ENCODE results near the gene HTRA3.

Gene HTRA3

GRCh38 chr4:8292478-8293107 is 23.0 kb downstream of the HTRA3 start:
- Histone ChIP-seq H3K36me3 (peaks cover 0 to 100% (median 81%) of the 10 kb centered on the region in 11 experiments; a peak in 17 of 22 replicates), H3K9ac (no peak overlapping the region), H3K4me3 (no peak overlapping the region), H4K20me1 (peaks cover 0 to 66% (median 0%) of the 10 kb centered on the region in 11 experiments; a peak in 5 of 22 replicates), H3K27me3 (0 out of 22 replicates have a peak, but pooled peaks cover 0 to 6% (median 0%) of the 10 kb centered on the region in 11 experiments), H3K4me2 (no peak overlapping the region), H3K9me3 (replicated peaks in 1 of 11) (no peaks in the 10 kb centered on the region; a peak in 1 of 22 replicates), H3K4me1 (peaks cover 22 to 55% (median 48%) of the 10 kb centered on the region in 10 experiments), H3K27ac (peak overlapping the region in 3 of 11 experiments; percentile 7 to 49 (median 7); a peak in 5 of 22 replicates)
- no peak for TF ChIP-seq Cebpa-rat (IDR thresholded peaks at IDR 0.05)

GRCh38 chr4:8293131-8293975 is 23.8 kb downstream of the HTRA3 start:
- H3K9me3 ChIP-seq (replicated peaks in 1 of 11) = no peaks in the 10 kb centered on the region; a peak in 1 of 22 replicates
- peaks cover 18 to 48% (median 40%) of the 10 kb centered on the region in 10 experiments for H3K4me1 ChIP-seq
- H4K20me1 ChIP-seq = peaks cover 0 to 64% (median 0%) of the 10 kb centered on the region in 11 experiments; a peak in 5 of 22 replicates
- H3K4me3 ChIP-seq = no peak overlapping the region
- H3K4me2 ChIP-seq = no peak overlapping the region
- peaks cover 0 to 100% (median 80%) of the 10 kb centered on the region in 11 experiments; a peak in 17 of 22 replicates for H3K36me3 ChIP-seq
- 0 out of 22 replicates have a peak, but pooled peaks cover 0 to 6% (median 0%) of the 10 kb centered on the region in 11 experiments for H3K27me3 ChIP-seq
- H3K27ac ChIP-seq = peak overlapping the region in 4 of 11 experiments; percentile 5 to 49 (median 7); a peak in 5 of 22 replicates
- no peak for TF ChIP-seq Cebpa-rat (IDR thresholded peaks at IDR 0.05)
- no peak overlapping the region for H3K9ac ChIP-seq

GRCh38 chr4:8294036-8294435 is 24.5 kb downstream of the HTRA3 start:
- Histone ChIP-seq H3K4me3 (no peak overlapping the region), H3K27me3 (0 out of 22 replicates have a peak, but pooled peaks cover 0 to 6% (median 0%) of the 10 kb centered on the region in 11 experiments), H3K9me3 (replicated peaks in 1 of 11) (no peaks in the 10 kb centered on the region; a peak in 1 of 22 replicates), H3K27ac (no peak overlapping the region), H3K4me1 (peaks cover 18 to 43% (median 33%) of the 10 kb centered on the region in 10 experiments), H3K36me3 (peaks cover 0 to 99% (median 78%) of the 10 kb centered on the region in 11 experiments; a peak in 17 of 22 replicates), H4K20me1 (peaks cover 0 to 62% (median 0%) of the 10 kb centered on the region in 11 experiments; a peak in 5 of 22 replicates), H3K4me2 (no peak overlapping the region), H3K9ac (no peak overlapping the region)
- TF ChIP-seq Cebpa-rat (IDR thresholded peaks at IDR 0.05) = no peak

GRCh38 chr4:8294775-8295174 is 25.2 kb downstream of the HTRA3 start:
- no peak overlapping the region for H3K27ac ChIP-seq
- TF ChIP-seq Cebpa-rat (IDR thresholded peaks at IDR 0.05) = no peak
- peaks cover 0 to 55% (median 0%) of the 10 kb centered on the region in 11 experiments; a peak in 5 of 22 replicates for H4K20me1 ChIP-seq
- peaks cover 0 to 98% (median 71%) of the 10 kb centered on the region in 11 experiments; a peak in 17 of 22 replicates for H3K36me3 ChIP-seq
- no peaks in the 10 kb centered on the region; a peak in 1 of 22 replicates for H3K9me3 ChIP-seq (replicated peaks in 1 of 11)
- no peak overlapping the region for H3K9ac ChIP-seq
- 0 out of 22 replicates have a peak, but pooled peaks cover 0 to 6% (median 0%) of the 10 kb centered on the region in 11 experiments for H3K27me3 ChIP-seq
- H3K4me2 ChIP-seq = peak overlapping the region in 5 of 11 experiments; percentile 65 to 77 (median 72); a peak in 7 of 22 replicates
- H3K4me1 ChIP-seq = peaks cover 18 to 36% (median 26%) of the 10 kb centered on the region in 10 experiments
- H3K4me3 ChIP-seq = no peak overlapping the region

- Histone ChIP-seq H3K27me3 (0 out of 22 replicates have a peak, but pooled peaks cover 0 to 5% (median 0%) of the 10 kb centered on the region in 11 experiments), H3K9ac (no peak overlapping the region)
These were observed 25.9 kb downstream of the HTRA3 start for GRCh38 chr4:8295471-8295870.

GRCh38 chr4:8296491-8296890 is 26.9 kb downstream of the HTRA3 start:
- Histone ChIP-seq H3K27ac (peak overlapping the region in 7 of 11 experiments; percentile 8 to 61 (median 35); a peak in 7 of 22 replicates), H3K9ac (peak overlapping the region in 1 of 11 experiments; percentile 4; a peak in 3 of 22 replicates), H4K20me1 (peaks cover 0 to 42% (median 0%) of the 10 kb centered on the region in 11 experiments; a peak in 3 of 22 replicates), H3K9me3 (replicated peaks in 1 of 11) (no peaks in the 10 kb centered on the region; a peak in 1 of 22 replicates), H3K4me1 (peaks cover 9 to 19% (median 10%) of the 10 kb centered on the region in 10 experiments; a peak in 17 of 20 replicates), H3K36me3 (peaks cover 0 to 97% (median 64%) of the 10 kb centered on the region in 11 experiments; a peak in 17 of 22 replicates), H3K4me3 (no peak overlapping the region), H3K27me3 (no peaks in the 10 kb centered on the region), H3K4me2 (no peak overlapping the region)
- no peak for TF ChIP-seq Cebpa-rat (IDR thresholded peaks at IDR 0.05)

More at GRCh38 chr4:8295471-8295870, 25.9 kb downstream of the HTRA3 start:
- Histone ChIP-seq H3K4me2 (peak overlapping the region in 8 of 11 experiments; percentile 10 to 77 (median 66); a peak in 13 of 22 replicates), H4K20me1 (peaks cover 0 to 48% (median 0%) of the 10 kb centered on the region in 11 experiments; a peak in 3 of 22 replicates), H3K27ac (peak overlapping the region in 6 of 11 experiments; percentile 0 to 61 (median 42); a peak in 9 of 22 replicates), H3K4me1 (peaks cover 12 to 29% (median 19%) of the 10 kb centered on the region in 10 experiments), H3K9me3 (replicated peaks in 1 of 11) (no peaks in the 10 kb centered on the region; a peak in 1 of 22 replicates), H3K36me3 (peaks cover 0 to 98% (median 67%) of the 10 kb centered on the region in 11 experiments; a peak in 17 of 22 replicates), H3K4me3 (no peak overlapping the region)
- TF ChIP-seq Cebpa-rat (IDR thresholded peaks at IDR 0.05) = no peak

- Histone ChIP-seq H3K9ac (peak overlapping the region in 2 of 11 experiments; percentile 1 to 4; a peak in 3 of 22 replicates), H4K20me1 (peaks cover 0 to 45% (median 0%) of the 10 kb centered on the region in 11 experiments; a peak in 3 of 22 replicates), H3K4me1 (peaks cover 9 to 19% (median 13%) of the 10 kb centered on the region in 10 experiments; a peak in 18 of 20 replicates), H3K4me3 (no peak overlapping the region), H3K36me3 (peaks cover 0 to 95% (median 63%) of the 10 kb centered on the region in 11 experiments; a peak in 17 of 22 replicates), H3K27me3 (no peaks in the 10 kb centered on the region), H3K9me3 (replicated peaks in 1 of 11) (no peaks in the 10 kb centered on the region; a peak in 1 of 22 replicates), H3K27ac (peak overlapping the region in 7 of 11 experiments; percentile 4 to 61 (median 32); a peak in 7 of 22 replicates), H3K4me2 (no peak overlapping the region)
- TF ChIP-seq Cebpa-rat (IDR thresholded peaks at IDR 0.05) = no peak
These were observed 27.6 kb downstream of the HTRA3 start for GRCh38 chr4:8297141-8297601.

All from BLaER1 treated with 17β-estradiol and CSF1 and Interleukin-3, amounts not matched to agents 10 nM and 100 nM (cell line).